Activated T-cell treated with anti-CD3 and anti-CD28 coated beads, Interleukin-2, amount 50 U/mL, for 1 hour (primary cell): ENCODE data around the gene ZNF774.
"Not testable (repeated sequence)": the region's sequence is repeated elsewhere in the genome, so short reads cannot be mapped to it uniquely, and the experiment has no call there.

Experiments
- DNase-seq: peaks from one replicate; pipeline ENCODE4 v3.0.0-alpha.2; 2020

Gene ZNF774

GRCh38 chr15:90393040-90393439 lies 41.0 kb downstream of the ZNF774 start:
- no peak for DNase-seq

- DNase-seq: no peak
Observed at GRCh38 chr15:90394074-90394473, 42.0 kb downstream of the ZNF774 start.

- no peak for DNase-seq
Observed at GRCh38 chr15:90394748-90395442, 42.8 kb downstream of the ZNF774 start.

- DNase-seq: no peak
Observed at GRCh38 chr15:90396321-90396720, 44.2 kb downstream of the ZNF774 start.

- no peak for DNase-seq
Observed at GRCh38 chr15:90400005-90400758, 48.1 kb downstream of the ZNF774 start.

GRCh38 chr15:90400759-90401314 lies 48.8 kb downstream of the ZNF774 start:
- peak; percentile 45 for DNase-seq

- DNase-seq: no peak
Observed at GRCh38 chr15:90401495-90401894, 49.4 kb downstream of the ZNF774 start.

GRCh38 chr15:90402223-90402622 lies 50.1 kb downstream of the ZNF774 start:
- DNase-seq: no peak

- no peak for DNase-seq
Observed at GRCh38 chr15:90402767-90403166, 50.7 kb downstream of the ZNF774 start.

- no peak for DNase-seq
Observed at GRCh38 chr15:90405055-90405607, 53.0 kb downstream of the ZNF774 start.

GRCh38 chr15:90407336-90407735 lies 55.3 kb downstream of the ZNF774 start:
- no peak for DNase-seq

- DNase-seq: no peak
Observed at GRCh38 chr15:90407871-90408317, 55.8 kb downstream of the ZNF774 start.

- DNase-seq: no peak
Observed at GRCh38 chr15:90408657-90409056, 56.6 kb downstream of the ZNF774 start.

- DNase-seq: not testable (repeated sequence)
Observed at GRCh38 chr15:90409587-90409986, 57.5 kb downstream of the ZNF774 start.

GRCh38 chr15:90410316-90410715 lies 58.2 kb downstream of the ZNF774 start:
- DNase-seq: not testable (repeated sequence)

- DNase-seq: no peak
Observed at GRCh38 chr15:90411176-90411575, 59.1 kb downstream of the ZNF774 start.
